Tibial nerve (tissue), 4 donors: Measurements from ENCODE around the gene CLPSL1. TPM values are rescaled to one million over a fixed set of nuclear protein-coding genes. Genes with fewer than 3 reads are reported as not detected.

Experiments
- DNase-seq, 2 donors: peaks; one replicate each; pipeline ENCODE4 v3.0.0-alpha.2; 2019; ENCODE audit warnings: low spot score in 2 of 2
- H3K27ac ChIP-seq, 4 donors: fragments of 200-600 bp; sonication (generic) in 3 of 4; one replicate each; pipeline ENCODE4 v1.5.1; 2017 to 2019; ENCODE audit warnings: mild to moderate bottlenecking in 1 of 4
- H3K27me3 ChIP-seq, 2 donors: fragments of 200-600 bp; sonication (generic) in 1 of 2; one replicate each; pipeline versions ENCODE4 v1.5.1 to v1.6.0; 2017 to 2019
- H3K36me3 ChIP-seq, 3 donors: fragments of 200-600 bp; sonication (generic); one replicate each; pipeline ENCODE4 v1.5.1; 2018 to 2019
- H3K4me1 ChIP-seq, 4 donors: fragments of 200-600 bp; sonication (generic) in 3 of 4; one replicate each; pipeline ENCODE4 v1.5.1; 2017 to 2019
- H3K4me3 ChIP-seq, 4 donors: fragments of 200-600 bp; sonication (generic) in 3 of 4; one replicate each; pipeline ENCODE4 v1.5.1; 2017 to 2019; ENCODE audit warnings: mild to moderate bottlenecking in 1 of 4, moderate library complexity in 1 of 4
- H3K9me3 ChIP-seq, 4 donors: fragments of 200-600 bp; sonication (generic) in 3 of 4; one replicate each; pipeline ENCODE4 v1.5.1; 2017 to 2019
- EP300 ChIP-seq, 2 donors: sonication (generic); formaldehyde crosslinking; IDR thresholded peaks; one replicate each; pipeline ENCODE4 v1.6.1; 2017; ENCODE audit warnings: antibody characterized with exemption in 2 of 2, mild to moderate bottlenecking in 1 of 2
- POLR2A ChIP-seq, 2 donors: fragments of 450-650 bp; IDR thresholded peaks; one replicate each; pipeline ENCODE4 v1.6.1; 2017; ENCODE audit warnings: antibody characterized with exemption in 2 of 2, mild to moderate bottlenecking in 2 of 2, moderate library complexity in 2 of 2
- WGBS, 2 donors: methylation state at CpG; one replicate each; pipeline ENCODE4 v1.1.5; 2018; 5-methylcytosine and 5-hydroxymethylcytosine counted together
- total RNA-seq, 4 donors: library from RNA; depleted of rRNA; stranded (reverse); fragments of >200 nt; gene quantifications; one replicate each; pipeline ENCODE4 v1.1.0, GENCODE V29; 2016
- TF ChIP-seq, protein P1 (sequence below), 5 experiments: fragments of 200-600 bp in 3 of 5; fragments of 450-650 bp in 2 of 5; sonication (generic) in 3 of 5; IDR thresholded peaks; one replicate each; pipeline ENCODE4 v1.5.1; 2016 to 2019; ENCODE audit warnings: antibody characterized with exemption in 5 of 5, mild to moderate bottlenecking in 3 of 5, moderate library complexity in 2 of 5

The CLPSL1 gene
- total RNA-seq, 4 donors from 2014 or later: not detected

DNA sequence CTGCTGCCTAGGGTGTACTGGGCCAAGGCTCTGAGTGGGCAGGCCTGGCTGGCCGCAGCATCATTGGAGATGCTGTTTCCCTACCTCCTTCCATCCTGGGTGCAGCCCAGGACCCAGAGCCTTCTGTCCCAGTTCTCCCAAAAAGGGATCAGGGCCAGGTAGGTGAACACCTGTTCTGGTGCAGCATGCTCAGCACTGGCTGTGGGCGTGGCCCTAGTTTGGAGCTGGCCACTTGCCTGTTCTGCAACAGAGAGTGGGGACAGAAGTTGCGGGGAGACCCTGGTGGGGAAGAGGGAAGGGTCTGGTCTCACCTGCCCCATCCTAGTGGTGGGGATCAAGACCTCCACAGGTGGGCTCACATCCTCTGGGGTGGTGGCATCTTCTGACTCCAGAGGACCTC, 45.4 kb upstream of the CLPSL1 start:
- Histone ChIP-seq H3K4me3 (no peak overlapping the region), H3K36me3 (no peaks in the 10 kb centered on the region), H3K9me3 (no peaks in the 10 kb centered on the region), H3K27me3 (no peaks in the 10 kb centered on the region), H3K27ac (peak overlapping the region in 3 of 4 donors; percentile 5 to 100 (median 30)), H3K4me1 (peaks cover 5 to 50% (median 32%) of the 10 kb centered on the region in 4 donors)
- DNase-seq: no peak
- WGBS, 2 donors: 81 to 91% methylated on average over 3 of the region's 3 CpGs
- TF ChIP-seq EP300 (IDR thresholded peaks at IDR 0.05) (no peak), POLR2A (IDR thresholded peaks at IDR 0.05) (no peak)
- TF ChIP-seq, protein P1, sequence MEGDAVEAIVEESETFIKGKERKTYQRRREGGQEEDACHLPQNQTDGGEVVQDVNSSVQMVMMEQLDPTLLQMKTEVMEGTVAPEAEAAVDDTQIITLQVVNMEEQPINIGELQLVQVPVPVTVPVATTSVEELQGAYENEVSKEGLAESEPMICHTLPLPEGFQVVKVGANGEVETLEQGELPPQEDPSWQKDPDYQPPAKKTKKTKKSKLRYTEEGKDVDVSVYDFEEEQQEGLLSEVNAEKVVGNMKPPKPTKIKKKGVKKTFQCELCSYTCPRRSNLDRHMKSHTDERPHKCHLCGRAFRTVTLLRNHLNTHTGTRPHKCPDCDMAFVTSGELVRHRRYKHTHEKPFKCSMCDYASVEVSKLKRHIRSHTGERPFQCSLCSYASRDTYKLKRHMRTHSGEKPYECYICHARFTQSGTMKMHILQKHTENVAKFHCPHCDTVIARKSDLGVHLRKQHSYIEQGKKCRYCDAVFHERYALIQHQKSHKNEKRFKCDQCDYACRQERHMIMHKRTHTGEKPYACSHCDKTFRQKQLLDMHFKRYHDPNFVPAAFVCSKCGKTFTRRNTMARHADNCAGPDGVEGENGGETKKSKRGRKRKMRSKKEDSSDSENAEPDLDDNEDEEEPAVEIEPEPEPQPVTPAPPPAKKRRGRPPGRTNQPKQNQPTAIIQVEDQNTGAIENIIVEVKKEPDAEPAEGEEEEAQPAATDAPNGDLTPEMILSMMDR (IDR thresholded peaks at IDR 0.05): no peak

DNA sequence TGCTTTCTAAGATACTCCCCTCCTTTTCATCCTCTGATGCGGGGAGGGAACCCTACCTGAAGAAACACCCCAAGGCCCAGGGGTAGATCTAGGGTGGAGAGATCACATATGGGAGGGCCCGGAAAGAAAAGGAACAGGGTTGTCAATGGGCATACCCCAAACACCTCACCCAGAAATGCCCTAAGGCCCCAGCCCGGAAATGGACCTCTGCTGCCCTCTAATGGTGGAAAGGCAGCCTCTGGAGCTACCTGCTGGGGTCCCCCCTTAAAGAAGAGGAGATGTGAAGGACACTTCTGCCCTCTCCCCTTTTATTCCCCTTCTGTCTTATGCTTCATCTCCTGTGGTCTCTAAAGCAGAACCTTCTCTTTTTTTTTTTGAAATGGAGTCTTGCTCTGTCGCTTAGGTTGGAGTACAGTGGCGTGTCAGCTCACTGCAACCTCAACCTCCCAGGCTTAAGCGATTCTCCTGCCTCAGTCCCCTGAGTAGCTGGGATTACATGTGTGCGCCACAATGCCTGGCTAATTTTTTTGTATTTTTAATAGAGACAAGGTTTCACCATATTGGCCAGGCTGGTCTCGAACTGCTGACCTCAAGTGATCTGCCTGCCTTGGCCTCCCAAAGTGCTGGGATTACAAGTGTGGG, 44.4 kb upstream of the CLPSL1 start:
- 64 to 65% methylated on average over 8 of the region's 8 CpGs for WGBS, 2 donors
- no peaks in the 10 kb centered on the region for H3K36me3 ChIP-seq
- TF ChIP-seq EP300 (IDR thresholded peaks at IDR 0.05): peak in 1 of 2 donors; percentile 64
- TF ChIP-seq POLR2A (IDR thresholded peaks at IDR 0.05): no peak
- TF ChIP-seq, protein P1 (IDR thresholded peaks at IDR 0.05): peak; percentile 86 to 92 (median 90)
- peaks cover 5 to 42% (median 26%) of the 10 kb centered on the region in 4 donors for H3K4me1 ChIP-seq
- H3K4me3 ChIP-seq: no peak overlapping the region
- no peaks in the 10 kb centered on the region for H3K9me3 ChIP-seq
- peak overlapping the region in 1 of 4 donors; percentile 100 for H3K27ac ChIP-seq
- H3K27me3 ChIP-seq: no peaks in the 10 kb centered on the region
- DNase-seq: peak; percentile 65 to 86

DNA sequence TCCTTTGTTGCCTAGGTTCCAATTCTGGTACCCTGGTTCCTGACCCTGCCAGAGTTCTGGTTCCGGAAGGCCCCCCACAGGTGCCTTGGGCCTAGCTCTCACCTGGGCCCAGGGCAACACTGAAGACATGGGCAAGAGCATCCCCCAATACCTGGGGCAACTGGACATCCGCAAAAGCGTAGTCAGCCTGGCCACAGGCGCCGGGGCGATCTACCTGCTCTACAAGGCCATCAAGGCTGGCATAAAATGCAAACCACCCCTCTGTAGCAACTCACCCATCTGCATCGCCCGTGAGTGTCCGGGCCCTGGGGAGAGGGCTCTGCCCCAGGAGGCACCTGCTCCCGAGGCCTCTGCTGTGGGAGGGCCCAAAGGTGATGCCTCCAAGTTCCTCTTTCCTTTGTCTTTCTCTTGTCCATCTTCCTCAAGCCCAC, 43.8 kb upstream of the CLPSL1 start, which contains the start of gene ARMC12:
ARMC12 (plus strand) TSS at position 51 of the 431 bp plus-strand sequence; CDS start at position 128, 77 bp downstream.
- DNase-seq: no peak
- Histone ChIP-seq H3K9me3 (no peaks in the 10 kb centered on the region), H3K27me3 (no peaks in the 10 kb centered on the region), H3K36me3 (no peaks in the 10 kb centered on the region), H3K4me1 (peaks cover 5 to 42% (median 26%) of the 10 kb centered on the region in 4 donors), H3K27ac (peak within 1 kb of the TSS; percentile 5 to 100 (median 24)), H3K4me3 (no peak within 1 kb of the TSS)
- TF ChIP-seq EP300 (IDR thresholded peaks at IDR 0.05) (no peak), POLR2A (IDR thresholded peaks at IDR 0.05) (no peak)
- TF ChIP-seq, protein P1 (IDR thresholded peaks at IDR 0.05): no peak
- WGBS, 2 donors: 91 to 96% methylated on average over 6 to 7 of the region's 10 CpGs

DNA sequence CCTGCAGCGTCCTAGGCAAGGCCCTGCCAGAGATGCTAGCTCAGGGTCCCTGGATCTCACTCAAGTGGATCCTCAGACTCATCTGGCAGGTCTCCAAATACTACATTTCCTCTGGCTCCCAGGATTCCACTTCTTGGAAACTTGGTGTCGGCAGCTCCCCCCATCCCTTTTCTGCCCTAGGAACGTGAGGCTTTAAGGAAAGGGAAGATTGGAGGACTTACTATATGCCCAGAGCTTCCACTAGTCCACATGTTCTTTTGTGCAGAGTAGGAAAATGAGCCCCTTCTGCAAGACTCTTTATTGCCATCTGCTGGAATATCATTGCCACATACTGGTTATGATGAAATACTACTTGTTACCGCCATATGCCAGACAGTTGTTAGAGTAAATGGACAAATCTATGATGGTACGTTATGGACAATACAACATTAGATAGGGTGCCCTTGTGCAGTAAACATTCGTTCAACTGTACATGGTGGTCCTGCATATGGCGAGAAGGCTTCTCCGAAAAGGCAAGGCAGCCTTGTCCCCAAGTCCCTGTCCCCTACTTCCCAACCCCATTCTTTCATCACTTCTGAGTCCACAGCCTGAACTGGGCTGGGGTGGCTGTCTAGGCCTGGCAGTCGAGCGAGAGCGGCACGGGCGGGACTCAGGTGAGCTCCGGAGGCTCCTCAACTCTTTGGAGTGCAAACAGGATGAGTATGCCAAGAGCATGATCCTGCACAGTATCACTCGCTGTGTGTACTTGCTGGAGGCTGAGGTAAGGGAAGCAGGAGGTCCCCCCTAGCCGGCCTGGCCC, 43.2 kb upstream of the CLPSL1 start:
- H3K4me3 ChIP-seq: no peak overlapping the region
- H3K27me3 ChIP-seq: no peaks in the 10 kb centered on the region
- WGBS, 2 donors: 66% methylated on average over 15 to 16 of the region's 16 CpGs
- DNase-seq: no peak
- H3K27ac ChIP-seq: peak overlapping the region in 2 of 4 donors; percentile 19 to 100
- peaks cover 3 to 39% (median 21%) of the 10 kb centered on the region in 4 donors for H3K4me1 ChIP-seq
- TF ChIP-seq, protein P1 (IDR thresholded peaks at IDR 0.05): peak; percentile 74 to 98 (median 83)
- TF ChIP-seq POLR2A (IDR thresholded peaks at IDR 0.05) (no peak), EP300 (IDR thresholded peaks at IDR 0.05) (peak in 1 of 2 donors; percentile 71)
- H3K9me3 ChIP-seq: no peaks in the 10 kb centered on the region
- H3K36me3 ChIP-seq: no peaks in the 10 kb centered on the region
